ENCODE results near the gene UBE2E3.

DNA sequence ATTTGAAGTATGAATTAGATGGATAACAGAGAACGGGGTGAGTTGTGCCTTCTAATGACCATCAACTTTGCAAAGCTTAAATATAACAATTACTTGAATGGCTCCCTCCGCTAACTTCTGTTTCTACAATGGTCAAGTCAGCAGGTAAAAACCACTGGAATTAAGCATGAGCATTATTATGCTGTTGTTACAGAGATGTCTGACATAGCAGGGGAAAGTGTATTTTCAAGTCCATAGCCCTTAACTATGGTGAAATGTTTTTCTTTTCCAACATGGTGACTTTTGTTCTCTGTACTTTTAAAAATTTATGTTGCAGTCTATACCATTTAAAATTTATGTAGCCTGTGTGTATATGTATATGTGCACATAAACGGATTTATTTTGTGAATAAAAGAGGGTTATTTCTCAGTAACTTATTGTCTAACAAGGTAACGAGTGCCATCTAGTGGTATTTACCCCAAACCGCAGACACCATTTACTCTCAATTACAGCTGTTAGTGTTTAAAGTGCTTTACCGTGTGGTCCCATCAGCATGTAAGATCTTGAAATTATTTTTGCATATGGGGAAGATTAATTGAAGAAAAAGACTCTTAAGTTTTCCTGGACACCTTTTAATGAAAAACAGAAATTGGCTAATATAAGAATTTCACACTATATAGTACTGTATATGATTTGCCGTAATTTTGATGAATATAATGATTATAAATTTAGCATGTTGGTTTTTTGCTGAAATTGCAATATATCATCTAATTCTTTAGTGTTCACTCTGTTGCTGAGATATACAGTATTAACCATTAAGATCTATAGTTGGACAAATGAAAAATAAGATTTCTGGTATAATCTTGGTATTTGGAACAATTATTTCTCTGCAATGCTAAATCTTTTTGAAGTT lies 78.2 kb downstream of the UBE2E3 start:
- no peak for TF ChIP-seq POLR2AphosphoS5 (IDR thresholded peaks at IDR 0.05)
- TF ChIP-seq, protein P1, sequence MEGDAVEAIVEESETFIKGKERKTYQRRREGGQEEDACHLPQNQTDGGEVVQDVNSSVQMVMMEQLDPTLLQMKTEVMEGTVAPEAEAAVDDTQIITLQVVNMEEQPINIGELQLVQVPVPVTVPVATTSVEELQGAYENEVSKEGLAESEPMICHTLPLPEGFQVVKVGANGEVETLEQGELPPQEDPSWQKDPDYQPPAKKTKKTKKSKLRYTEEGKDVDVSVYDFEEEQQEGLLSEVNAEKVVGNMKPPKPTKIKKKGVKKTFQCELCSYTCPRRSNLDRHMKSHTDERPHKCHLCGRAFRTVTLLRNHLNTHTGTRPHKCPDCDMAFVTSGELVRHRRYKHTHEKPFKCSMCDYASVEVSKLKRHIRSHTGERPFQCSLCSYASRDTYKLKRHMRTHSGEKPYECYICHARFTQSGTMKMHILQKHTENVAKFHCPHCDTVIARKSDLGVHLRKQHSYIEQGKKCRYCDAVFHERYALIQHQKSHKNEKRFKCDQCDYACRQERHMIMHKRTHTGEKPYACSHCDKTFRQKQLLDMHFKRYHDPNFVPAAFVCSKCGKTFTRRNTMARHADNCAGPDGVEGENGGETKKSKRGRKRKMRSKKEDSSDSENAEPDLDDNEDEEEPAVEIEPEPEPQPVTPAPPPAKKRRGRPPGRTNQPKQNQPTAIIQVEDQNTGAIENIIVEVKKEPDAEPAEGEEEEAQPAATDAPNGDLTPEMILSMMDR (IDR thresholded peaks at IDR 0.05) = peak in 4 of 7 experiments; percentile 34 to 63 (median 46)
